H1 (cell line): ENCODE measurements around the gene THAP4. TPM values are rescaled to one million over a fixed set of nuclear protein-coding genes. Genes with fewer than 3 reads are reported as not detected.

ENCODE experiments used
- CTCF ChIA-PET: fragments of 300-600 bp; sonication (Branson Sonifier 250); formaldehyde crosslinking; loops from one replicate; lab custom pipeline; 2021; ENCODE audit not compliant: partially characterized antibody; lab: Charles Lee
- POLR2A ChIA-PET: fragments of 300-600 bp; sonication (Branson Sonifier 250); formaldehyde crosslinking; loops from one replicate; lab custom pipeline; 2021; ENCODE audit warnings: inconsistent platforms; ENCODE audit not compliant: partially characterized antibody; lab: Charles Lee
- DNase-seq, 2 experiments: peaks; one replicate each; pipeline versions ENCODE4 v3.0.0 to v3.0.0-alpha.2; 2010 to 2022; ENCODE audit warnings: low spot score in 2 of 2, low read depth in 1 of 2, mixed read lengths in 1 of 2
- FAIRE-seq: peaks from 2 replicates; lab custom pipeline; 2011; peaks lifted over from hg19 to GRCh38; lab: Jason Lieb, UNC
- H2AFZ ChIP-seq: 2 replicates; pipeline ENCODE4 v1.8.1; 2012; ENCODE audit warnings: low read length, inconsistent platforms
- H2AK5ac ChIP-seq: 2 replicates; pipeline ENCODE4 v1.6.1; 2013; ENCODE audit warnings: low read depth, low read length
- H2BK120ac ChIP-seq: replicated peaks from 2 replicates; pipeline ENCODE3; 2013; ENCODE audit warnings: low read depth, low read length, inconsistent platforms
- H2BK12ac ChIP-seq: 2 replicates; pipeline ENCODE4 v1.6.1; 2013; ENCODE audit warnings: low read depth, low read length
- H2BK15ac ChIP-seq: 2 replicates; pipeline ENCODE4 v1.6.1; 2013; ENCODE audit warnings: low read length
- H2BK20ac ChIP-seq: 2 replicates; pipeline ENCODE4 v1.6.1; 2013; ENCODE audit warnings: low read length
- H2BK5ac ChIP-seq: 2 replicates; pipeline ENCODE4 v1.6.1; 2013; ENCODE audit warnings: low read depth, low read length
- H3K14ac ChIP-seq: 2 replicates; pipeline ENCODE4 v1.6.1; 2013; ENCODE audit warnings: inconsistent platforms; ENCODE audit not compliant: insufficient read length
- H3K18ac ChIP-seq: 2 replicates; pipeline ENCODE4 v1.6.1; 2013; ENCODE audit warnings: low read length; ENCODE audit errors: extremely low read depth
- H3K23ac ChIP-seq: 2 replicates; pipeline ENCODE4 v1.6.1; 2013; ENCODE audit warnings: inconsistent platforms; ENCODE audit not compliant: insufficient read length
- H3K23me2 ChIP-seq: 2 replicates; pipeline ENCODE4 v1.6.1; 2013; ENCODE audit warnings: low read depth, low read length
- H3K27ac ChIP-seq: 2 replicates; pipeline ENCODE4 v1.6.1; 2011; ENCODE audit warnings: low read depth, low read length, inconsistent platforms
- H3K27me3 ChIP-seq, 4 experiments: replicated peaks in 1 of 4; 1 replicate in 1 of 4; 2 replicates in 3 of 4; pipeline versions ENCODE4 v1.6.1 to v1.8.1; 2011 to 2013; ENCODE audit warnings: low read length in 3 of 4, mild to moderate bottlenecking in 3 of 4, inconsistent platforms in 2 of 4, mixed read lengths in 2 of 4, moderate library complexity in 1 of 4; ENCODE audit not compliant: control insufficient read depth in 3 of 4, insufficient read depth in 3 of 4; ENCODE audit errors: extremely low read depth in 1 of 4
- H3K36me3 ChIP-seq, 4 experiments: 2 replicates each; pipeline versions ENCODE4 v1.6.1 to v1.8.1; 2011 to 2013; ENCODE audit warnings: mild to moderate bottlenecking in 4 of 4, low read length in 3 of 4, moderate library complexity in 2 of 4, control low read depth in 1 of 4, inconsistent platforms in 1 of 4; ENCODE audit not compliant: insufficient read depth in 4 of 4, control insufficient read depth in 2 of 4
- H3K4ac ChIP-seq: replicated peaks from 2 replicates; pipeline ENCODE3; 2013; ENCODE audit warnings: low read length, low read depth, mixed read lengths, inconsistent platforms; ENCODE audit not compliant: insufficient read length
- H3K4me1 ChIP-seq, 4 experiments: replicated peaks in 1 of 4; 1 replicate in 1 of 4; 2 replicates in 3 of 4; pipeline versions ENCODE4 v1.6.1 to v1.8.1; 2011 to 2013; ENCODE audit warnings: low read length in 3 of 4, inconsistent platforms in 2 of 4, mixed read lengths in 1 of 4; ENCODE audit not compliant: insufficient read depth in 4 of 4, control insufficient read depth in 3 of 4
- H3K4me2 ChIP-seq, 2 experiments: 2 replicates each; pipeline versions ENCODE4 v1.6.1 to v1.8.1; 2011 to 2013; ENCODE audit warnings: low read depth in 2 of 2, low read length in 2 of 2, control low read depth in 1 of 2, inconsistent platforms in 1 of 2, mild to moderate bottlenecking in 1 of 2; ENCODE audit not compliant: insufficient read depth in 1 of 2
- H3K4me3 ChIP-seq, 4 experiments: fragments of 200-600, 300-600 bp in 1 of 4; sonication (generic), shearing (Covaris generic), sonication (Bioruptor Twin) in 1 of 4; 2 replicates each; pipeline versions ENCODE4 v1.5.1 to v1.8.1; 2011 to 2016; ENCODE audit warnings: low read length in 4 of 4, low read depth in 3 of 4, control low read depth in 2 of 4, inconsistent platforms in 2 of 4, mild to moderate bottlenecking in 2 of 4, mixed read lengths in 1 of 4, moderate library complexity in 1 of 4; ENCODE audit not compliant: insufficient read depth in 2 of 4; ENCODE audit errors: extremely low read depth in 1 of 4
- H3K56ac ChIP-seq: replicated peaks from 2 replicates; pipeline ENCODE3; 2013; ENCODE audit warnings: low read depth, mild to moderate bottlenecking, mixed read lengths, low read length, inconsistent platforms; ENCODE audit not compliant: insufficient read length
- H3K79me1 ChIP-seq: 2 replicates; pipeline ENCODE4 v1.6.1; 2013; ENCODE audit warnings: low read depth, low read length, control low read depth
- H3K79me2 ChIP-seq, 2 experiments: 2 replicates each; pipeline versions ENCODE4 v1.6.1 to v1.8.1; 2012 to 2013; ENCODE audit warnings: low read length in 2 of 2, mild to moderate bottlenecking in 2 of 2, inconsistent platforms in 1 of 2; ENCODE audit not compliant: insufficient read depth in 2 of 2, control insufficient read depth in 1 of 2
- H3K9ac ChIP-seq, 4 experiments: replicated peaks in 1 of 4; 1 replicate in 1 of 4; 2 replicates in 3 of 4; pipeline versions ENCODE4 v1.6.1 to v1.8.1; 2011 to 2013; ENCODE audit warnings: low read depth in 3 of 4, low read length in 3 of 4, control low read depth in 2 of 4, mild to moderate bottlenecking in 2 of 4, moderate library complexity in 2 of 4, inconsistent platforms in 1 of 4; ENCODE audit errors: extremely low read depth in 1 of 4
- H3K9me3 ChIP-seq, 2 experiments: 2 replicates each; pipeline versions ENCODE4 v1.6.1 to v1.8.1; 2012 to 2013; ENCODE audit warnings: mild to moderate bottlenecking in 2 of 2, moderate library complexity in 2 of 2, control low read depth in 1 of 2, inconsistent platforms in 1 of 2, low read depth in 1 of 2, low read length in 1 of 2, mixed read lengths in 1 of 2; ENCODE audit not compliant: insufficient read depth in 2 of 2
- H4K20me1 ChIP-seq, 2 experiments: replicated peaks in 1 of 2; 2 replicates each; pipeline versions ENCODE3 to v1.8.1; 2011 to 2013; ENCODE audit warnings: inconsistent platforms in 2 of 2, low read length in 2 of 2, mild to moderate bottlenecking in 1 of 2; ENCODE audit not compliant: insufficient read depth in 2 of 2, control insufficient read depth in 1 of 2
- H4K5ac ChIP-seq: 2 replicates; pipeline ENCODE4 v1.6.1; 2013; ENCODE audit warnings: low read length, low read depth, mixed read lengths, inconsistent platforms; ENCODE audit not compliant: insufficient read length
- H4K8ac ChIP-seq: 2 replicates; pipeline ENCODE4 v1.8.0; 2013; ENCODE audit warnings: mild to moderate bottlenecking, moderate library complexity, low read length, inconsistent platforms; ENCODE audit not compliant: insufficient read depth; ENCODE audit errors: extremely low read depth
- H4K91ac ChIP-seq: replicated peaks from 2 replicates; pipeline ENCODE3; 2013; ENCODE audit warnings: low read length, mixed read lengths, inconsistent platforms; ENCODE audit not compliant: insufficient read length
- ASH2L ChIP-seq: fragments of 200-600, 300-600 bp; sonication (generic); IDR thresholded peaks from one replicate; pipeline ENCODE4 v1.7.1; 2017; ENCODE audit warnings: low read length
- CBX5 ChIP-seq: fragments of 300-800, 300-1000 bp; sonication (generic); IDR thresholded peaks from 2 replicates; pipeline ENCODE4 v1.7.1; 2016; ENCODE audit warnings: antibody characterized with exemption, low read length, low read depth
- JUN ChIP-seq: IDR thresholded peaks from 2 replicates; pipeline ENCODE4 v1.6.1; 2011; ENCODE audit warnings: low read depth, mild to moderate bottlenecking, improper control_type of control experiment, low read length
- KDM5A ChIP-seq: fragments of 200-600 bp; IDR thresholded peaks from 2 replicates; pipeline ENCODE4 v1.7.1; 2012; ENCODE audit warnings: mild to moderate bottlenecking, low read length, inconsistent platforms, mixed read lengths
- RXRA ChIP-seq: IDR thresholded peaks from 2 replicates; pipeline ENCODE4 v1.6.1; 2011; ENCODE audit warnings: low read depth, mild to moderate bottlenecking, low read length, moderate library complexity; ENCODE audit not compliant: insufficient read depth
- SUZ12 ChIP-seq: fragments of 200-600 bp; sonication (generic); IDR thresholded peaks from 2 replicates; pipeline ENCODE4 v1.6.1; 2012; ENCODE audit warnings: mild to moderate bottlenecking, inconsistent platforms, low read length, moderate library complexity, mixed read lengths
- WGBS, 2 experiments: shearing (Covaris generic) in 1 of 2; methylation state at CpG; one replicate each; pipeline versions ENCODE4 v1.1.6 to v1.1.7; 2013 to 2015; ENCODE audit warnings: low lambda C conversion rate in 2 of 2, mixed read lengths in 2 of 2, inconsistent platforms in 1 of 2, low coverage in 1 of 2, missing lambda C conversion rate in 1 of 2; ENCODE audit not compliant: insufficient replicate concordance in 2 of 2, insufficient coverage in 1 of 2, insufficient read length in 1 of 2; ENCODE audit errors: extremely low coverage in 1 of 2, missing lambda C conversion rate in 1 of 2; 5-methylcytosine and 5-hydroxymethylcytosine counted together
- polyA plus RNA-seq, 7 experiments: library from polyadenylated mRNA; depleted of rRNA in 3 of 7; stranded (reverse) in 5 of 7; unstranded in 2 of 7; fragments of >200 nt in 5 of 7; fragments of 200-250 nt in 2 of 7; gene quantifications; 1 replicate in 5 of 7; 2 replicates in 1 of 7; 4 replicates in 1 of 7; pipeline versions ENCODE4 v1.2.1 to v1.2.3, GENCODE V29; 2011 to 2013; ENCODE audit warnings: missing spikeins in 2 of 7, mixed read lengths in 2 of 7
- total RNA-seq: library from RNA; stranded (reverse); fragmentation: NEBNext Ultra II Directional; extraction: Animal tissue kit (Norgen Biotek cat#: 25700); gene quantifications from 2 replicates; pipeline ENCODE4 v1.2.1, GENCODE V29; 2021

THAP4 gene
- total and polyA plus RNA-seq, 2 of the 8 experiments (the other 6 are each of a cell fraction or from before 2014, with no cell fraction given): 78.9 to 83.6 TPM

DNA sequence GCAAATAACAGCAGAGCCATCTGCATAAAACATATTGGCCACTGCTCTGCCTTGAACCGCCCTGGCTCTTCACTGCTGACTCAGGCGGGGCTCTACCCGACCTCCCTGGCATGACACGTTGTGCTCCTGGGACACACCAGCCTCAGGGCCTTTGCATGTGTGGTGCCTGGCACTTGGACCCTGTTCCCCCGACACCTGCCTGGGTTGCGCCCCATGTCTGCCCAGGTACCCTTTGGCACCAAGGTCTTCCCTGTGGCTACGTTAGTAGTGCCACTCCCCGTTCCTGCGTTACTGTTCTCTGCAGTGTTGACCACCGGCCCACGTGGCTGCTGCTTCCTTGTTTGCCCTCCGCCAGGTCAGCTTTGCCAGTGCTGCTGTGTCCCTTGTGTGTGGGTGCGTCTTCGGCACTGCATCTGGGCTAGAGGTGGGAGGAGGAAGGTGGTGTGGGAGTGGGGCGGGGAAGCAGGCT is 20.9 kb upstream of the THAP4 start:
- no peak overlapping the region for H4K8ac ChIP-seq
- ChIA-PET POLR2A (interaction anchor here (0.8 to 2.5 kb wide), 5 partner anchors 10 to 44 kb away, joined by 3 to 8 read pairs (median 5); partner anchors contain the start of gene ING5), CTCF (interaction anchor here (0.6 to 3.2 kb wide), 11 partner anchors 10 to 406 kb away, joined by 3 to 29 read pairs (median 5); partner anchors contain the start of gene ATG4B)
- H2BK5ac ChIP-seq: no peak overlapping the region
- no peak overlapping the region for H3K27ac ChIP-seq
- peaks cover 8 to 41% (median 30%) of the 10 kb centered on the region in 4 experiments for H3K36me3 ChIP-seq
- no peak overlapping the region for H3K56ac ChIP-seq
- H4K91ac ChIP-seq: no peak overlapping the region
- no peaks in the 10 kb centered on the region for H3K4me1 ChIP-seq
- no peaks in the 10 kb centered on the region for H3K27me3 ChIP-seq
- no peak overlapping the region for H4K5ac ChIP-seq
- H2BK15ac ChIP-seq: no peak overlapping the region
- H4K20me1 ChIP-seq: peaks cover 17 to 23% of the 10 kb centered on the region in 2 experiments
- 88% methylated on average over 15 of the region's 15 CpGs; no CpG with 5 or more reads in 1 of the 2 experiments for WGBS, 2 experiments
- no peak overlapping the region for H3K4ac ChIP-seq
- H3K18ac ChIP-seq: no peak overlapping the region; the same call in 1 of the 2 replicates
- TF ChIP-seq ASH2L (no peak), JUN (no peak), RXRA (no peak), KDM5A (no peak), CBX5 (no peak), SUZ12 (no peak)
- H3K4me3 ChIP-seq: no peak overlapping the region
- DNase-seq (no peak), FAIRE-seq (no peak)
- H2BK12ac ChIP-seq: no peak overlapping the region
- no peaks in the 10 kb centered on the region for H3K23me2 ChIP-seq
- H3K14ac ChIP-seq: no peak overlapping the region
- H3K23ac ChIP-seq: no peak overlapping the region
- no peak overlapping the region for H3K4me2 ChIP-seq
- no peak overlapping the region for H2BK120ac ChIP-seq
- peaks cover 0 to 2% of the 10 kb centered on the region in 2 experiments; a peak in 1 of 4 replicates for H3K79me2 ChIP-seq
- H2AK5ac ChIP-seq: no peak overlapping the region
- no peak overlapping the region for H2BK20ac ChIP-seq
- no peak overlapping the region for H2AFZ ChIP-seq
- H3K9me3 ChIP-seq: no peaks in the 10 kb centered on the region
- no peak overlapping the region for H3K9ac ChIP-seq
- H3K79me1 ChIP-seq: no peaks in the 10 kb centered on the region
